Measurements from ENCODE around the gene LMOD1.
A peak's percentile ranks its signal among the peaks of the same experiment; 100 is the strongest.
"Not testable (repeated sequence)": the region's sequence is repeated elsewhere in the genome, so short reads cannot be mapped to it uniquely, and the experiment has no call there.

LMOD1 gene

GRCh38 chr1:201945157-201945556 is 1.2 kb downstream of the LMOD1 start:
- H3K4me1 Mint-ChIP-seq: peaks cover 51% of the 10 kb centered on the region
- H3K36me3 Mint-ChIP-seq (ENCODE audit: low read depth): no peaks in the 10 kb centered on the region
- peak overlapping the region; percentile 73 to 81 (median 79) for H3K4me3 Mint-ChIP-seq
- H3K27me3 Mint-ChIP-seq (ENCODE audit: low read depth): peaks cover 19% of the 10 kb centered on the region
- H3K9me3 Mint-ChIP-seq: no peaks in the 10 kb centered on the region
- peak; percentile 21 to 30 (median 30) for TF ChIP-seq CTCF (IDR thresholded peaks at IDR 0.05; ENCODE audit: unreplicated experiment in 3 of 3)
- peak overlapping the region in 2 of 3 experiments; percentile 52 to 73 for H3K27ac Mint-ChIP-seq

- H3K4me1 Mint-ChIP-seq: peaks cover 54% of the 10 kb centered on the region
- no peak for TF ChIP-seq CTCF (IDR thresholded peaks at IDR 0.05; ENCODE audit: unreplicated experiment in 3 of 3)
- H3K36me3 Mint-ChIP-seq (ENCODE audit: low read depth): no peaks in the 10 kb centered on the region
- peaks cover 19% of the 10 kb centered on the region for H3K27me3 Mint-ChIP-seq (ENCODE audit: low read depth)
- H3K27ac Mint-ChIP-seq: no peak overlapping the region
- H3K4me3 Mint-ChIP-seq: peak overlapping the region in 1 of 3 experiments; percentile 81
- H3K9me3 Mint-ChIP-seq: no peaks in the 10 kb centered on the region
These were observed 1.7 kb downstream of the LMOD1 start for GRCh38 chr1:201944639-201945038.

GRCh38 chr1:201944002-201944401 is 2.3 kb downstream of the LMOD1 start:
- Mint-ChIP-seq H3K9me3 (no peaks in the 10 kb centered on the region), H3K4me1 (peaks cover 61% of the 10 kb centered on the region), H3K27ac (peak overlapping the region in 1 of 3 experiments; percentile 55), H3K4me3 (peak overlapping the region in 1 of 3 experiments; percentile 81), H3K27me3 (ENCODE audit: low read depth) (peaks cover 19% of the 10 kb centered on the region), H3K36me3 (ENCODE audit: low read depth) (no peaks in the 10 kb centered on the region)
- no peak for TF ChIP-seq CTCF (IDR thresholded peaks at IDR 0.05; ENCODE audit: unreplicated experiment in 3 of 3)

- Mint-ChIP-seq H3K4me3 (peak overlapping the region in 2 of 3 experiments; percentile 26 to 49), H3K27me3 (ENCODE audit: low read depth) (peaks cover 11% of the 10 kb centered on the region), H3K27ac (peak overlapping the region; percentile 65 to 98 (median 90)), H3K9me3 (no peaks in the 10 kb centered on the region), H3K4me1 (peaks cover 57% of the 10 kb centered on the region), H3K36me3 (ENCODE audit: low read depth) (no peaks in the 10 kb centered on the region)
- TF ChIP-seq CTCF (IDR thresholded peaks at IDR 0.05; ENCODE audit: unreplicated experiment in 3 of 3): no peak
These were observed 4.2 kb downstream of the LMOD1 start for GRCh38 chr1:201942129-201942495.

- peaks cover 52% of the 10 kb centered on the region for H3K4me1 Mint-ChIP-seq
- H3K27me3 Mint-ChIP-seq (ENCODE audit: low read depth): peaks cover 10% of the 10 kb centered on the region
- TF ChIP-seq CTCF (IDR thresholded peaks at IDR 0.05; ENCODE audit: unreplicated experiment in 3 of 3): no peak
- peak overlapping the region in 2 of 3 experiments; percentile 40 to 44 for H3K4me3 Mint-ChIP-seq
- H3K9me3 Mint-ChIP-seq: no peaks in the 10 kb centered on the region
- peak overlapping the region; percentile 65 to 98 (median 90) for H3K27ac Mint-ChIP-seq
- H3K36me3 Mint-ChIP-seq (ENCODE audit: low read depth): no peaks in the 10 kb centered on the region
These were observed 4.8 kb downstream of the LMOD1 start for GRCh38 chr1:201941420-201942128.

GRCh38 chr1:201940316-201940715 is 6.0 kb downstream of the LMOD1 start:
- peaks cover 39% of the 10 kb centered on the region for H3K4me1 Mint-ChIP-seq
- not testable (repeated sequence) for H3K4me3 Mint-ChIP-seq; H3K27me3 Mint-ChIP-seq (ENCODE audit: low read depth); H3K27ac Mint-ChIP-seq; H3K9me3 Mint-ChIP-seq; H3K36me3 Mint-ChIP-seq (ENCODE audit: low read depth)
